ENCODE measurements around the gene OR10T2.
"Not testable (repeated sequence)": the region's sequence is repeated elsewhere in the genome, so short reads cannot be mapped to it uniquely, and the experiment has no call there.

Gene OR10T2

DNA sequence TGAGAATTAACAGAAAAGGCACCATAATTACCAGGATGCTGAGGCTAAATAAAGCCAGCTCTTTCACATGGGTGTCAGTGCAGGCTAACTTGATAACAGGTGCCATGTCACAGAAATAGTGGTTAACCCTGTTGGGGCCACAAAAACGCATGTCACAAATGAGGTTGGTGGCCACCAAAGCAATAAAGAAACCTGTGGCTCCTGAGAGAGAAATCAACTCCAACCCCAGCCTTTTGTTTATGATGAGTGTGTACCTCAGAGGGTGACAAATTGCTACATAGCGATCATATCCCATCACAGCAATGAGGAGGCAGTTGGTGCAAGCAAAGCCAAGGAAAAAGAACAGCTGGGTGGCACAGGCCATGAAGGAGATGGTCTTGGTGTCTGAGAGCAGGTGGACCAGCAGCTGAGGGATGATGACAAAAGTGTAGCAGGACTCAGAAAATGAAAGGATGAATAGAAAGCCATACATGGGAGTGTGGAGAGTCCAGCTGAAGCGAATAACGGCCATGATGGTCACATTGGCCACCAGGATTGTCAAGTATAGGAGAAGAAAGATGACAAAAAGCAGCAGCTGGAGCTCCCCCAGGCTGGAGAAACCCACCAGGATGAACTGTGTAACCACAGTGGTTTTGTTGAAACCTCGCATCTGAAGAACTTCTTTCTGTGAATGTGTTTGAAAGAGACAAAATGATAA is at the start of gene OR10T2:
OR10T2 (minus strand) TSS at position 649 of the 697 bp plus-strand sequence; CDS start at position 649, 0 bp downstream.
- no peak within 1 kb of the TSS for H3K27ac ChIP-seq
- H3K4me3 ChIP-seq, result no peak within 1 kb of the TSS
- H3K4me1 ChIP-seq, result no peaks in the 10 kb centered on the region
- H3K27me3 ChIP-seq, result no peaks in the 10 kb centered on the region
- H3K9ac ChIP-seq, result no peak within 1 kb of the TSS
- H3K36me3 ChIP-seq, result no peaks in the 10 kb centered on the region
- H3K4me2 ChIP-seq, result no peak within 1 kb of the TSS
- no peak for TF ChIP-seq Cebpa-rat (IDR thresholded peaks at IDR 0.05)
- H3K9me3 ChIP-seq, result no peaks in the 10 kb centered on the region
- no peaks in the 10 kb centered on the region for H4K20me1 ChIP-seq

DNA sequence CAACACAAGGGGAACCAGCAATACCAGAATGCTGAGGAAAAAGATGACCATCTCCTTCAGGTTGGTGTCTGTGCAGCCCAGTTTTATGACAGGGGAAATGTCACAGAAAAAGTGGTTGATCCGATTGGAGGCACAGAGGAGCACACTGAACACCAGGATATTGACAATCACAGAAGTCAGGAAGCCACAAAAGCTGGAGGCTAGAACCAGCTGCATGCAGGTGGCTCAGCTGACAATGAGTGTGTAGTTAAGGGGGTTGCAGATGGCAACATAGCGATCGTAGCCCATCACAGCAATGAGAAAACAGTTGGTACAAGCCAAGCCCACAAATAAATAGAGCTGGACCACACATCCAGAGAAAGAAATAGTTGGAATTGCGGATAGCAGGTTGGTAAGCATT is 46.1 kb upstream of the OR10T2 start:
- H3K27me3 ChIP-seq, result no peaks in the 10 kb centered on the region
- no peaks in the 10 kb centered on the region for H4K20me1 ChIP-seq
- H3K36me3 ChIP-seq, result no peaks in the 10 kb centered on the region
- no peaks in the 10 kb centered on the region for H3K4me1 ChIP-seq
- no peak overlapping the region for H3K4me3 ChIP-seq
- no peak overlapping the region for H3K9ac ChIP-seq
- H3K4me2 ChIP-seq, result no peak overlapping the region
- no peak overlapping the region for H3K27ac ChIP-seq
- no peaks in the 10 kb centered on the region for H3K9me3 ChIP-seq
- TF ChIP-seq Cebpa-rat (IDR thresholded peaks at IDR 0.05), result no peak

DNA sequence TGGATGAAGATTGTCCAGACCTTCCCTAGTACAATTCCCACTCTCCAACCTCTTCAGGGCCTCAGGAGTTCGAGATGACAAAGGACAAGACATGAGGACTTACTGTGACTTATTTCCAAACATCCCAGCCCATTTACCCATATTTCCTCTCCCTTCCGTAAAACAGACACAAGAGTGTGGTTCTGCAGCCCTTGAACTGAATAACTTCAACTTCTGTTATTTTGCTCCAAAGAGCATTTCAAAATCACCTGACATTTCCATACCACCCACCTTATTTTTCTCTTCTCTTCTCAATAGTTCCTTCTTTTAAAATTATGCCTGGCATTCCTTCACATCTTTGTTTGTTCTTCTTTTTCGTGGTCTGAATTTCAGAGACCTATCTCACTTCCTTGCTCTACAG is 35.5 kb upstream of the OR10T2 start:
- H3K27me3 ChIP-seq, result no peaks in the 10 kb centered on the region
- no peaks in the 10 kb centered on the region for H4K20me1 ChIP-seq
- H3K27ac ChIP-seq, result no peak overlapping the region
- H3K4me2 ChIP-seq, result no peak overlapping the region
- no peak for TF ChIP-seq Cebpa-rat (IDR thresholded peaks at IDR 0.05)
- H3K36me3 ChIP-seq, result no peaks in the 10 kb centered on the region
- no peaks in the 10 kb centered on the region for H3K4me1 ChIP-seq
- no peak overlapping the region for H3K9ac ChIP-seq
- no peaks in the 10 kb centered on the region for H3K9me3 ChIP-seq
- no peak overlapping the region for H3K4me3 ChIP-seq

DNA sequence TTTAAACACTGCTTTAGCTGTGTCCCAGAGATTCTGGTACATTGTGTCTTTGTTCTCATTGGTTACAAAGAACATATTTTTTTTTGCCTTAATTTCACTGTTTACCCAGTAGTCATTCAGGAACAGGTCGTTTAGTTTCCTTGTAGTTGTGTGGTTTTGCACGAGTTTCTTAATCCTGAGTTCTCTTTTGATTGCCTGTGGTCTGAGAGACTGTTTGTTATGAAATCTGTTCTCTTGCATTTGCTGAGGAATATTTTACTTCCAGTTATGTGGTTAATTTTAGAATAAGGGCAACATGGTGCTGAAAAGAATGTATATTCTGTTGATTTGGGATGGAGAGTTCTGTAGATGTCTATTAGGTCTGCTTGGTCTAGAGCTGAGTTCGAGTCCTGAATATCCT is 30.9 kb upstream of the OR10T2 start:
- H3K9me3 ChIP-seq, H3K4me1 ChIP-seq, H3K4me2 ChIP-seq, H3K4me3 ChIP-seq, H3K36me3 ChIP-seq, H3K27me3 ChIP-seq, H3K27ac ChIP-seq, H3K9ac ChIP-seq, H4K20me1 ChIP-seq: not testable (repeated sequence)

- Histone ChIP-seq H3K9me3 (no peaks in the 10 kb centered on the region; the same call in 1 of the 2 replicates), H3K4me1 (no peaks in the 10 kb centered on the region), H3K9ac (no peak within 1 kb of the TSS), H3K4me2 (no peak within 1 kb of the TSS), H3K27me3 (no peaks in the 10 kb centered on the region), H3K27ac (no peak within 1 kb of the TSS), H4K20me1 (no peaks in the 10 kb centered on the region), H3K4me3 (no peak within 1 kb of the TSS), H3K36me3 (no peaks in the 10 kb centered on the region)
- TF ChIP-seq Cebpa-rat (IDR thresholded peaks at IDR 0.05), result no peak
These were observed 26.9 kb upstream of the OR10T2 start, which contains the start of gene OR10K2 for GRCh38 chr1:158426137-158426536. Gene OR10K2 (minus strand): TSS chr1:158426237. CDS start chr1:158420866, 5,371 bp downstream.

GRCh38 chr1:158425027-158425426 is 25.8 kb upstream of the OR10T2 start:
- Histone ChIP-seq H3K4me3 (no peak overlapping the region), H3K9ac (no peak overlapping the region), H3K27me3 (no peaks in the 10 kb centered on the region), H3K4me1 (no peaks in the 10 kb centered on the region), H3K27ac (no peak overlapping the region), H3K36me3 (no peaks in the 10 kb centered on the region), H3K9me3 (no peaks in the 10 kb centered on the region; the same call in 1 of the 2 replicates), H4K20me1 (no peaks in the 10 kb centered on the region), H3K4me2 (no peak overlapping the region)
- TF ChIP-seq Cebpa-rat (IDR thresholded peaks at IDR 0.05), result no peak

- Histone ChIP-seq H3K4me2 (no peak overlapping the region), H3K9ac (no peak overlapping the region), H3K27ac (no peak overlapping the region), H3K36me3 (no peaks in the 10 kb centered on the region), H3K27me3 (no peaks in the 10 kb centered on the region), H3K9me3 (no peaks in the 10 kb centered on the region; the same call in 1 of the 2 replicates), H3K4me3 (no peak overlapping the region), H3K4me1 (no peaks in the 10 kb centered on the region), H4K20me1 (no peaks in the 10 kb centered on the region)
- no peak for TF ChIP-seq Cebpa-rat (IDR thresholded peaks at IDR 0.05)
These were observed 22.9 kb upstream of the OR10T2 start for GRCh38 chr1:158422212-158422611.

DNA sequence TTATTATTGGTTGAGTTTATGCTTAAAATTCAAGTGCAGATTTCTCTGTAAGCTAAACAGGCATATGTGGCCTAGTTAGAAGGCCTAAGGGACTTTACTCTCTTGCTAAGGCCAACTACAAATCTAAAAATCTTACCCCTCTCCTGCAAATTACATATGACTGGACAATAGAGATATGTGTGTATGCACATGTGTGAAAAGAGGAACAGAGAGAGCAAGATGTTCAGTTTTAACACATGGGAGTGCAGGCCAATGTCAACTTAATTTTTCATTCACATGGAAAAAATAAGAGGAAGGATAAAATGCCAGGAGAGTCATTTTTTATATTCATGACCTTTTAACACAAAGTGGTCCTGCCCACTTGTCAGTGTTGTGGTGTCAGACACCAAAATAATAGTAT is 18.3 kb upstream of the OR10T2 start:
- no peak for TF ChIP-seq Cebpa-rat (IDR thresholded peaks at IDR 0.05)
- Histone ChIP-seq H3K9me3 (no peaks in the 10 kb centered on the region), H3K27me3 (no peaks in the 10 kb centered on the region), H3K4me1 (no peaks in the 10 kb centered on the region), H3K4me2 (no peak overlapping the region), H4K20me1 (no peaks in the 10 kb centered on the region), H3K27ac (no peak overlapping the region), H3K9ac (no peak overlapping the region), H3K4me3 (no peak overlapping the region), H3K36me3 (no peaks in the 10 kb centered on the region)

- Histone ChIP-seq H3K4me1 (peaks cover under 1% of the 10 kb centered on the region; the same call in 1 of the 2 replicates), H3K9ac (no peak overlapping the region), H4K20me1 (no peaks in the 10 kb centered on the region), H3K27me3 (no peaks in the 10 kb centered on the region), H3K27ac (no peak overlapping the region), H3K4me3 (no peak overlapping the region), H3K36me3 (no peaks in the 10 kb centered on the region), H3K4me2 (no peak overlapping the region), H3K9me3 (no peaks in the 10 kb centered on the region)
- TF ChIP-seq Cebpa-rat (IDR thresholded peaks at IDR 0.05), result no peak
These were observed 15.5 kb upstream of the OR10T2 start for GRCh38 chr1:158414651-158415345.

DNA sequence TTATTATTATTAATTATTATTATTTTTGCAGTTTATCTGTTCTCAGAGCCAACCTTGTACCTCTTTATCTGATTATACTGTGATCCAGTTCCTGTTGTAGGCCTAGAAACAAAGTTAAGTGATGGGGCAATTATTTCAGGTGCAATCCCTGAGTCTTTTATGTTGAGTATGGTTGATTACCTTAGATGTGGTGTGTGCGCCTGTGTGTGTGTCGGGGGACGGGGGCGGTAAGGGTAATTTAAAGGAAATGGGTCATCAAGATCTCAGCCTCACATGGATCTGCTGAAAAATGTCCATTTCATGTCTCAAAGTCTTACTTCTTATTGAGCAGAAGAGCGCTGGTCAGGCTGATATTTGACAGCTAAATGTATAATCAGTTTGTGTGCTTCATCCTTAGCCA is 7.8 kb upstream of the OR10T2 start:
- no peaks in the 10 kb centered on the region for H3K36me3 ChIP-seq
- no peak overlapping the region for H3K9ac ChIP-seq
- TF ChIP-seq Cebpa-rat (IDR thresholded peaks at IDR 0.05), result no peak
- H3K9me3 ChIP-seq, result no peaks in the 10 kb centered on the region
- no peak overlapping the region for H3K4me3 ChIP-seq
- no peak overlapping the region for H3K4me2 ChIP-seq
- no peak overlapping the region for H3K27ac ChIP-seq
- no peaks in the 10 kb centered on the region for H4K20me1 ChIP-seq
- peaks cover 7% of the 10 kb centered on the region for H3K4me1 ChIP-seq
- H3K27me3 ChIP-seq, result no peaks in the 10 kb centered on the region

Data from BLaER1 (cell line).